NB4 (cell line): Measurements from ENCODE around the gene OR4N2.
"Not testable (repeated sequence)": the region's sequence is repeated elsewhere in the genome, so short reads cannot be mapped to it uniquely, and the experiment has no call there.

Experiments
- DNase-seq: peaks from one replicate; pipeline ENCODE4 v3.0.0; 2010; ENCODE audit warnings: low read depth
- H3K4me3 ChIP-seq: one replicate; pipeline ENCODE4 v1.5.1; 2011; ENCODE audit warnings: mild to moderate bottlenecking, low read depth, low read length, moderate library complexity
- CTCF ChIP-seq: IDR thresholded peaks from one replicate; pipeline ENCODE4 v1.5.1; 2012; ENCODE audit warnings: low read depth, low read length
- MAX ChIP-seq: IDR thresholded peaks from 2 replicates; pipeline ENCODE4 v1.6.1; 2011; ENCODE audit warnings: low read depth, low read length
- MYC ChIP-seq: IDR thresholded peaks from 2 replicates; pipeline ENCODE4 v1.6.1; 2011; ENCODE audit warnings: low read depth, low read length
- POLR2A ChIP-seq: IDR thresholded peaks from 2 replicates; pipeline ENCODE4 v1.6.1; 2011; ENCODE audit warnings: mild to moderate bottlenecking; ENCODE audit not compliant: insufficient read length; ENCODE audit errors: extremely low read depth

Gene OR4N2

GRCh38 chr14:19803470-19803869 is at the start of gene OR4N2:
Gene OR4N2 (plus strand): TSS chr14:19803770. CDS start chr14:19827449, 23,679 bp downstream.
- DNase-seq, H3K4me3 ChIP-seq: not testable (repeated sequence)

- DNase-seq: no peak
- TF ChIP-seq CTCF (no peak), MAX (no peak), MYC (no peak), POLR2A (no peak)
These were observed 49.4 kb upstream of the OR4N2 start for GRCh38 chr14:19754172-19754571.

GRCh38 chr14:19771491-19771890 is 32.1 kb upstream of the OR4N2 start:
- not testable (repeated sequence) for H3K4me3 ChIP-seq, DNase-seq

More at GRCh38 chr14:19754172-19754571, 49.4 kb upstream of the OR4N2 start:
- H3K4me3 ChIP-seq: no peak overlapping the region

GRCh38 chr14:19771895-19772430 is 31.6 kb upstream of the OR4N2 start:
- no peak for DNase-seq
- TF ChIP-seq MAX (no peak), CTCF (no peak)
- H3K4me3 ChIP-seq: no peak overlapping the region

- H3K4me3 ChIP-seq, DNase-seq: not testable (repeated sequence)
These were observed 31.1 kb upstream of the OR4N2 start for GRCh38 chr14:19772454-19772853.

GRCh38 chr14:19773204-19773603 is 30.4 kb upstream of the OR4N2 start, which contains the start of gene OR4M1:
Gene OR4M1 (plus strand): TSS chr14:19773504. CDS start chr14:19780323, 6,819 bp downstream.
- H3K4me3 ChIP-seq: not testable (repeated sequence)

GRCh38 chr14:19775587-19775986 is 28.0 kb upstream of the OR4N2 start:
- DNase-seq: no peak
- no peak for TF ChIP-seq POLR2A
- TF ChIP-seq CTCF: no peak
- no peak for TF ChIP-seq MYC
- no peak for TF ChIP-seq MAX
- H3K4me3 ChIP-seq: no peak overlapping the region

More at GRCh38 chr14:19773204-19773603, 30.4 kb upstream of the OR4N2 start, which contains the start of gene OR4M1:
- DNase-seq: not testable (repeated sequence)

GRCh38 chr14:19785848-19786247 is 17.7 kb upstream of the OR4N2 start:
- H3K4me3 ChIP-seq, DNase-seq: not testable (repeated sequence)

- not testable (repeated sequence) for H3K4me3 ChIP-seq, DNase-seq
These were observed 16.3 kb upstream of the OR4N2 start for GRCh38 chr14:19787318-19787717.

GRCh38 chr14:19788150-19788549 is 15.4 kb upstream of the OR4N2 start:
- DNase-seq, H3K4me3 ChIP-seq: not testable (repeated sequence)
